Measurements from ENCODE around the gene WEE2. TPM values are rescaled to one million over a fixed set of nuclear protein-coding genes. Genes with fewer than 3 reads are reported as not detected.
A peak's percentile ranks its signal among the peaks of the same experiment; 100 is the strongest.

The WEE2 gene
- total RNA-seq, 1 donor from 2014 or later = 0.33 TPM

DNA sequence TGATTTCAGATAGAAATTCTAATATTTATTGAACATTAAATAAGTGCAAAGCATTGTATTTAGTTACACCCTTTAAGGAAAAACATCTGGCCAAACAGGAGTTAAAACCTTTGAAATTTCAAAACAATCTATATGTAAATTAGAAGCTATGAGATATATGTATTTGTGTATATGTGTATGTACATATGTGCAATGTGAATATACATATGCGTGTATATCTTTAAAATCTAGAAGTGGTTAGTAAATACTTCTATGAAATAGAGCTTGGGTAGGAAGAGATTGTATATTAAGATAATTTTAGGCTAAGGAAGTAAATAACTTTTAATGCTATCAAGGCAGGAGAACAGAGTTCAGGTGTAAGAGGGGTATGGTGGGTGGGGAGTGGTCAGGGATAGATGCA lies 9.3 kb downstream of the WEE2 start:
- TF ChIP-seq CTCF (IDR thresholded peaks at IDR 0.05; ENCODE audit: unreplicated experiment) = no peak
- H3K27ac Mint-ChIP-seq (ENCODE audit: unreplicated experiment) = no peak overlapping the region
- H3K4me1 Mint-ChIP-seq (ENCODE audit: unreplicated experiment) = no peaks in the 10 kb centered on the region
- no peak for DNase-seq (ENCODE audit: low spot score)
- no peaks in the 10 kb centered on the region for H3K27me3 Mint-ChIP-seq (ENCODE audit: unreplicated experiment)
- H3K9me3 Mint-ChIP-seq (ENCODE audit: unreplicated experiment) = no peaks in the 10 kb centered on the region
- H3K4me3 Mint-ChIP-seq (ENCODE audit: unreplicated experiment) = no peak overlapping the region
- H3K36me3 Mint-ChIP-seq (ENCODE audit: low read depth, unreplicated experiment) = no peaks in the 10 kb centered on the region

DNA sequence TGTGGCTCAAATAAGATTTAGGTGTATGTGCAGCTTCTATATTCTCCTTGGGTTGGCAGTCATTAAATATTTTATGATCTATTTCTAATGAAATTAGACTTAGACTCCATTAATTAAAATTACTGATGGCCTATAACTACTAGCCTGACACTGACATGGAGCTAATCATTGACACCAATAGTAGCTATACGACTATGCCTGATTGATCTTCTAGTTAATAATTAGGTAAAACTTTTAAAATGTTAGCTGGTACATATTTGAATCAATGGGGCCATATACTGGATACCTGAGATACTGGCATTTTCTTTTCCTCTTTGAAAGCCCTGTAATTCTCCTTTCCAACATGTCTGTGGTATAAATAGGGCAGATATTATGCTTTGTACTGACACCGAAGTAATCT lies 14.4 kb downstream of the WEE2 start:
- Mint-ChIP-seq H3K36me3 (ENCODE audit: low read depth, unreplicated experiment) (no peaks in the 10 kb centered on the region), H3K4me3 (ENCODE audit: unreplicated experiment) (no peak overlapping the region), H3K27me3 (ENCODE audit: unreplicated experiment) (no peaks in the 10 kb centered on the region), H3K9me3 (ENCODE audit: unreplicated experiment) (no peaks in the 10 kb centered on the region), H3K27ac (ENCODE audit: unreplicated experiment) (no peak overlapping the region), H3K4me1 (ENCODE audit: unreplicated experiment) (peaks cover 2% of the 10 kb centered on the region)
- no peak for TF ChIP-seq CTCF (IDR thresholded peaks at IDR 0.05; ENCODE audit: unreplicated experiment)
- DNase-seq (ENCODE audit: low spot score) = no peak

DNA sequence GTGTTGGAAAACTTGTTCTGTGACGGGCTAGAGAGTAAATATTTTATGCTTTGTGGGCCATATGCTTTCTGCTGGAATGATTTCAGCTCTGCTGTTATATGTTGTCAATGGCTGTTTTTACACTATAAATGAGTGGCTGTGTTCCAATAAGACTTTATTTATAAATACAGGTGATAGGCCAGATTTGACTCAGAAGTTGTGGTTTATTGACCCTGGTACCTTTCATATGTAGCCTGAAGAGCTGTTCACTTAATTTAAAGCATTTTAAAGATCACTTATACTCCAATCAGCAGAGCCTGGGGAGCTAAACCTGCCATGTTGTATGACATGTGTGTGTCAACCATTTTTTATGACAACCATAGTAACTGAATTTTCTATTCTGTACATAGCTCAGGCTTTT lies 20.9 kb downstream of the WEE2 start:
- no peaks in the 10 kb centered on the region for H3K27me3 Mint-ChIP-seq (ENCODE audit: unreplicated experiment)
- H3K9me3 Mint-ChIP-seq (ENCODE audit: unreplicated experiment) = no peaks in the 10 kb centered on the region

GRCh38 chr7:141731476-141732149 lies 23.5 kb downstream of the WEE2 start:
- H3K4me3 Mint-ChIP-seq (ENCODE audit: unreplicated experiment) = no peak overlapping the region
- no peaks in the 10 kb centered on the region for H3K9me3 Mint-ChIP-seq (ENCODE audit: unreplicated experiment)
- H3K4me1 Mint-ChIP-seq (ENCODE audit: unreplicated experiment) = no peaks in the 10 kb centered on the region
- DNase-seq (ENCODE audit: low spot score) = no peak
- H3K27me3 Mint-ChIP-seq (ENCODE audit: unreplicated experiment) = no peaks in the 10 kb centered on the region
- TF ChIP-seq CTCF (IDR thresholded peaks at IDR 0.05; ENCODE audit: unreplicated experiment) = no peak
- H3K36me3 Mint-ChIP-seq (ENCODE audit: low read depth, unreplicated experiment) = no peaks in the 10 kb centered on the region
- no peak overlapping the region for H3K27ac Mint-ChIP-seq (ENCODE audit: unreplicated experiment)

More for the DNA sequence above, 20.9 kb downstream of the WEE2 start:
- H3K36me3 Mint-ChIP-seq (ENCODE audit: low read depth, unreplicated experiment) = no peaks in the 10 kb centered on the region
- H3K4me1 Mint-ChIP-seq (ENCODE audit: unreplicated experiment) = peaks cover 2% of the 10 kb centered on the region
- DNase-seq (ENCODE audit: low spot score) = no peak
- no peak overlapping the region for H3K4me3 Mint-ChIP-seq (ENCODE audit: unreplicated experiment)
- TF ChIP-seq CTCF (IDR thresholded peaks at IDR 0.05; ENCODE audit: unreplicated experiment) = no peak
- no peak overlapping the region for H3K27ac Mint-ChIP-seq (ENCODE audit: unreplicated experiment)

DNA sequence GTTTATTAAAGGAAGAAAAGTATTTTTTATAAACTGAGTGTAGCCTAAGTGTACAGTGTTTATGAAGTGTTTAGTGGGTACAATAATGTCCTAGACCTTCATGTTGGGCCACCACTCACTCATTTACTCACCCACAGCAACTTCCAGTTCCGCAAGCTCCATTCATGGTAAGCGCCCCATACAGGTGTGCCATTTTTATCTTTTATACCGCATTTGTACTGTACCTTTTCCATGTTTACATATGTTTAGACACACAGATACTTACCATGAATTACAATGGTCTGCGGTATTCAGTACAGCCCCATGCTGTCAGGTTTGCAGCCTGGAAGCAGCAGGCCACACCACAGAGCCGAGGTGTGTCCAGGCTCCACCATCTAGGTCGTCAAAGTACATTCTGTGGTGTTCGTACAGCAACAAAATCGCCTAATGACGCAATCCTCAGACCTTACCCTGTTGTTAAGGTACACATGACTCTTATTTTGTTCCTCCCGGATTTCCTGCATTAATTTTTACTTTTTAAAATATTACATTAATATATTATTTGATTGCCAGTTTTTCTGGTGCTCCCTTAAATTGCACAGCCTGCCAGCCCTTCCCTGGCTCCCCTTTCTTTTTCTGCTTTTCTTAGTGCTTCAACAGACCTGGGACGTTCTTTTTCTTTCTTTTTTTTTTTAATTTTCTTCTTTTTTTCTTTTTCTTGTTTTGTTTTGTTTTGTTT lies 29.1 kb downstream of the WEE2 start:
- no peak for TF ChIP-seq CTCF (IDR thresholded peaks at IDR 0.05; ENCODE audit: unreplicated experiment)
- H3K9me3 Mint-ChIP-seq (ENCODE audit: unreplicated experiment) = no peaks in the 10 kb centered on the region
- H3K36me3 Mint-ChIP-seq (ENCODE audit: low read depth, unreplicated experiment) = no peaks in the 10 kb centered on the region
- peaks cover 6% of the 10 kb centered on the region for H3K27me3 Mint-ChIP-seq (ENCODE audit: unreplicated experiment)
- H3K27ac Mint-ChIP-seq (ENCODE audit: unreplicated experiment) = peak overlapping the region; percentile 98
- peak overlapping the region; percentile 98 for H3K4me3 Mint-ChIP-seq (ENCODE audit: unreplicated experiment)
- peaks cover 16% of the 10 kb centered on the region for H3K4me1 Mint-ChIP-seq (ENCODE audit: unreplicated experiment)
- no peak for DNase-seq (ENCODE audit: low spot score)

Measured in endothelial cell (in vitro differentiated cells).